D341Med (cell line): Measurements from ENCODE around the gene PRXL2B.

Source experiments
- DNase-seq: peaks from one replicate; pipeline ENCODE4 v3.0.0; 2012; ENCODE audit warnings: low spot score

Gene PRXL2B

GRCh38 chr1:2638466-2639115 lies 52.0 kb downstream of the PRXL2B start:
- DNase-seq: no peak

DNA sequence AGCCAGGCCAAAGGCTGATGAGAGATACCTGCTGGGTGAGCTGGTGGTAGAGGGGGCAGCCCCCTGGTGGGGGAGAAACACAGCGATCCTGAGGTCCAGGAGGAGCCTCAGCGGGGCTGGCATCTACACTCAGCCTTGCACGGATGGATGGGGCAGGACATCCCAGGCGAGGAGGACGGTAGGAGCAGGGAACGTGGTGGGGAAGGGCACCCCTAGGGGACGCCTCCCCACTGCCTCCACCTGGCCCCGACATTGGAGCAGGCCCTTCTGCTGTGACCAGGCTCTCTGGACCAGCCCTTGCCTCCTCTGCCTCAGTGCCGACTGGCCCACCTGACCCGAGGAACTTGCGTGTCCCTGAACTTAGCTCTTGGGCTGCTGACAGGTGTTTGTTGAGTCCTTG lies 52.6 kb downstream of the PRXL2B start:
- no peak for DNase-seq

DNA sequence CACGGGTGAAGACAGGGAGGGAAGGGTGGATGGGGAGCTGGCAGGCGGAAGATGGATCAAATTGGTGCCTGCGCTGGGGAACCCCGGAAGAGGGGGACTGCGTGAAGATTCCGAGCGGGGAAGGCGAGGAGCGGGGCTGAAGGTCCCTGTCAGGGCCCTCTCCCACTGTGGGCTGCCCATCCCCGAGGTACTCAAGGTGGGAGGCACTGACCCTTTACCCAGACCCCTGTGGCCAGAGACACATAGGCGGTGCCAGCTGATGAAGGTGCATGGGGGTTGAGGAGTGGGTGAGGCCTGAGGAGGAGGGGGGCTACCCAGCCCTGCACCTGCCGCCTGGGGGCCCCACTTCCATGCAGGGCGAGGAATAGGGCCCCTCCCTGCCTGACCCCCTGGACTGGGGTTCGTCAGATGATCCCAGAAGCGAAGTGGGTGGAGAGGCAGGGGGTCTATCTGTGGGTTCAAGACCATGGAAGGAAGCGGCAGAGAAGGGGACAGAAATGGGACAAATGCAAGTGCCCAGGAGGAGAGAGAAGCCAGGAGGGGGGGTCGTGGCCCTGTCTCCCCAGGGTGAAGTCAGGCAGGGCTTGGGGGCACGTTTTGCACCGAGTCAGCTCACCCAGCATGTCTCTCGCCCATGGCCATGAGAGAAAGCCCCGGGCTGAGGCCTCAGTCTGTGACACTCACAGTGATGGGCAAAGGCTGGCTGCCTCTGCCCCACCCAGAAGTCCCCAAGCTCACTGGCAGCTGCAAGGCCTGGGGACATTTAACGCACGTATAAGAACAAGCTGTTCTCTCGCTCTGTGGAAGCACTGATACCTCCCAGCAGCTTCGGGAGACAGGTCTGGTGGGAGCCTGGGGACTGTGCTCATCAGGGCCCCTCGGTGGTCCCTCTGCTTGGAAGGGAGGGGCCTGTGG lies 53.3 kb downstream of the PRXL2B start:
- no peak for DNase-seq

- DNase-seq: no peak
Observed at GRCh38 chr1:2640626-2641025, 54.0 kb downstream of the PRXL2B start.
